ENCODE measurements around the gene PJVK. TPM values are rescaled to one million over a fixed set of nuclear protein-coding genes. Genes with fewer than 3 reads are reported as not detected.

PJVK gene
- polyA plus RNA-seq, 1 experiment, result 1.5 TPM

- Histone ChIP-seq H3K36me3 (ENCODE audit: control insufficient read depth, insufficient read depth, low read length) (peaks cover 3% of the 10 kb centered on the region; the same call in 1 of the 2 replicates), H3K4me3 (ENCODE audit: low read depth, low read length) (peak overlapping the region; percentile 80), H3K27me3 (ENCODE audit: control insufficient read depth, insufficient read depth, low read length) (no peaks in the 10 kb centered on the region)
- ChIA-PET CTCF (interaction anchor here (0.8 to 1.8 kb wide), 4 partner anchors 18 to 339 kb away, joined by 3 to 8 read pairs (median 4); no protein-coding TSS in a partner anchor), POLR2A (interaction anchor here (0.6 kb wide), 1 partner anchor 22 kb away, joined by 3 read pairs; no protein-coding TSS in a partner anchor)
- TF ChIP-seq CTCF (IDR thresholded peaks at IDR 0.05; ENCODE audit: insufficient read depth, low read depth, low read length), result no peak
- no peak for DNase-seq (ENCODE audit: low read depth)
Observed at GRCh38 chr2:178449700-178450523, 1.3 kb upstream of the PJVK start.

- CTCF ChIA-PET, result interaction anchor here (1.3 to 1.8 kb wide), 2 partner anchors 19 to 36 kb away, joined by 5 to 8 read pairs; no protein-coding TSS in a partner anchor
- no peak for DNase-seq (ENCODE audit: low read depth)
- TF ChIP-seq CTCF (IDR thresholded peaks at IDR 0.05; ENCODE audit: insufficient read depth, low read depth, low read length), result no peak
Observed at GRCh38 chr2:178450524-178450773, 729 bp upstream of the PJVK start.

GRCh38 chr2:178452334-178452733 is 1.2 kb downstream of the PJVK start:
- ChIA-PET CTCF (interaction anchor here (1.0 kb wide), 1 partner anchor 37 kb away, joined by 3 read pairs; no protein-coding TSS in a partner anchor), POLR2A (no interaction called here)
- no peak overlapping the region for H3K4me3 ChIP-seq (ENCODE audit: low read depth, low read length)
- TF ChIP-seq CTCF (IDR thresholded peaks at IDR 0.05; ENCODE audit: insufficient read depth, low read depth, low read length), result no peak
- no peaks in the 10 kb centered on the region for H3K27me3 ChIP-seq (ENCODE audit: control insufficient read depth, insufficient read depth, low read length)
- H3K36me3 ChIP-seq (ENCODE audit: control insufficient read depth, insufficient read depth, low read length), result no peaks in the 10 kb centered on the region; the same call in 1 of the 2 replicates
- no peak for DNase-seq (ENCODE audit: low read depth)

More at GRCh38 chr2:178450524-178450773, 729 bp upstream of the PJVK start:
- Histone ChIP-seq H3K4me3 (ENCODE audit: low read depth, low read length) (peak overlapping the region; percentile 80), H3K36me3 (ENCODE audit: control insufficient read depth, insufficient read depth, low read length) (peaks cover 3% of the 10 kb centered on the region; the same call in 1 of the 2 replicates), H3K27me3 (ENCODE audit: control insufficient read depth, insufficient read depth, low read length) (no peaks in the 10 kb centered on the region)
- POLR2A ChIA-PET, result interaction anchor here (0.6 to 0.9 kb wide), 4 partner anchors 21 to 171 kb away, joined by 3 read pairs; partner anchors contain the start of gene PLEKHA3

GRCh38 chr2:178452870-178453269 is 1.7 kb downstream of the PJVK start:
- ChIA-PET CTCF (interaction anchor here (0.6 to 1.0 kb wide), 2 partner anchors 30 to 38 kb away, joined by 3 read pairs; no protein-coding TSS in a partner anchor), POLR2A (no interaction called here)
- TF ChIP-seq CTCF (IDR thresholded peaks at IDR 0.05; ENCODE audit: insufficient read depth, low read depth, low read length), result no peak
- Histone ChIP-seq H3K36me3 (ENCODE audit: control insufficient read depth, insufficient read depth, low read length) (no peaks in the 10 kb centered on the region; the same call in 1 of the 2 replicates), H3K27me3 (ENCODE audit: control insufficient read depth, insufficient read depth, low read length) (no peaks in the 10 kb centered on the region), H3K4me3 (ENCODE audit: low read depth, low read length) (no peak overlapping the region)
- no peak for DNase-seq (ENCODE audit: low read depth)

GRCh38 chr2:178455947-178456346 is 4.8 kb downstream of the PJVK start:
- TF ChIP-seq CTCF (IDR thresholded peaks at IDR 0.05; ENCODE audit: insufficient read depth, low read depth, low read length), result no peak
- no peaks in the 10 kb centered on the region for H3K27me3 ChIP-seq (ENCODE audit: control insufficient read depth, insufficient read depth, low read length)
- DNase-seq (ENCODE audit: low read depth), result no peak
- no peak overlapping the region for H3K4me3 ChIP-seq (ENCODE audit: low read depth, low read length)
- H3K36me3 ChIP-seq (ENCODE audit: control insufficient read depth, insufficient read depth, low read length), result no peaks in the 10 kb centered on the region
- CTCF ChIA-PET, result no interaction called here
- POLR2A ChIA-PET, result no interaction called here

Measured in BJ (cell line).